ENCODE data around the gene SHC2. TPM values are rescaled to one million over a fixed set of nuclear protein-coding genes. Genes with fewer than 3 reads are reported as not detected.
A peak's percentile ranks its signal among the peaks of the same experiment; 100 is the strongest.
"Not testable (repeated sequence)": the region's sequence is repeated elsewhere in the genome, so short reads cannot be mapped to it uniquely, and the experiment has no call there.

Gene SHC2
- total RNA-seq, 1 donor from 2014 or later: 1.7 TPM

GRCh38 chr19:444677-445210 is 16.1 kb downstream of the SHC2 start:
- no peak for ATAC-seq

DNA sequence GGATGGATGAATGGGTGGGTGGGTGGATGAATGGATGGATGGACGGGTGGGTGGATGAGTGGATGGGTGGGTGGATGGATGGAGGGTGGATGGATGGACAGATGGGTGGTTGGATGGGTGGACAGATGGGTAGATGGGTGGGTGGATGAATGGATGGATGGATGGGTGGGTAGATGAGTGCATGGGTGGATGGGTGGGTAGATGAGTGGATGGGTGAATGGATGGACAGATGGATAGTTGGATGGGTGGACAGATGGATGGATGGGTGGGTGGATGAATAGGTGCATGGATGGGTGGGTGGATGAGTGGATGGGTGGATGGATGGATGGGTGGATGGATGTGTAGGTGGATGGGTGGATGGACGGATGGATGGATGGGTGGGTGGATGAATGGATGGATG is 17.8 kb downstream of the SHC2 start:
- ATAC-seq: no peak

- ATAC-seq: no peak
Observed at GRCh38 chr19:442085-442484, 18.7 kb downstream of the SHC2 start.

DNA sequence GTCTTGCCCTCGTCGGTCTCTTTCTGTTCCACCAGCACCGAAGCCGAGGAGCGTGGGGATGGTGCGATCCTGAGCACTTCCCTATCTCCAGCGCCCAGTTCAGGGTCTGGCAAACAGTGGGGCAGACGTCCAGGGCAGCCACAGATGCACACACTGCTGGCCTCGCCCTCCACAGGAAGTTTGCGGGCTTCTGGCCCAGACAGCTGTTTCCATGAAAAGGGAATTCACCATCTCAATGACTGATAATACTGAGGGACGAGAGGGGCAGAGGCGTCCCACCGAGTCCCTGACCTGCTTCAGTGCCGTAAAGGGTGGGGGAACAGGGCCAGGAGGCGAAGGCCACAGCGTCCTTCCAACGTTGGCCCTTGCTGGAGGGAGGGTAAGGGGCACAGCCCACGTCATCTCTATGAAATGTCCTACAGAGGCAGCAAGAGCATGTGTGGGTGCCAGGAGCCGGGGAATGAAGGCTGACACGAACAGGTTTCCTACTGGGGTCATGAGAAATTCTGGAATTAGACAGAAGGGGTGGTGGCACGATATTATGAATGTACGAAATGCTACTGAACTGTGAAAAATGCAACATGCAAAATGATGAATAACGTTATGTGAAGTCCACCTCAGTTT is 19.5 kb downstream of the SHC2 start:
- ATAC-seq: no peak

DNA sequence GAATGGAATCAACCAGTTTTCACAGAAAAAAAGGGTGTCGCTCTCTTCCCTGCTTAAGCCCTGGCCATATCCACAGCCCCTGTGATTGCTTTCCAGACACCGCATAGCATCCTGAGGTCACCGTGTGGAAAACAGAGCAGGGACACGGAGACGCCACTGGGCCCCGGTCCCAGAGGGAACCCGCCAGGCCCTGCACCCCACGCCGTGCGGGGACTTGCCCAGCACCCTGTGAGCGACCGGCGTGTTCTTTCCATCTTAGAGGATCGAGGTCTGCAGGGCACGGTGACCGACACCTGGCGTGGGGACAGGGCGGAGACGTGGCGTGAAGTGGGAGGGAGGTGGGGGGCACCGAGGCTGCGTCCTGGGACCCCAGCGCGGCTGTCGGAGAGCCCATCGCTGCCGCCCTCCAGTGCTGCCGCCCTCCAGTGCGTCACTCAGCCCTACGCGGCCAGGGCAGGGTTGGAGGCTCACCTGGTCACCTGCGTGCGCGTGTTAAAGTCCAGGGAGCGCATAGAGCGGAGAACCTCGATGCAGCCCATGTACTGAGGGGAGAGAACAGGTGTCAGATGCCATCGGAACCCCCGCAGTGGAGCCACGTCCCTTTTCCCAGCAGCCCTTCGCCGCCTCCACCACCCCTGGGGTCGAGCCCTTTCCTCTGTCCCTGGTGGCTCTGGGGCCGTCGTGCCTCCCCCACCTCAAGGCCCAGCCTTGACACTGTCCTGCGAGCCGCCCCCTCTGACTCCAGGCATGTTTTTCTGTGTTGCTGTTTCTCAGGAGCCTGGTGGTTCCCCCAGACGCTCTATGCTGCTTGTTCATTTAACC is 20.2 kb downstream of the SHC2 start:
- ATAC-seq: no peak

DNA sequence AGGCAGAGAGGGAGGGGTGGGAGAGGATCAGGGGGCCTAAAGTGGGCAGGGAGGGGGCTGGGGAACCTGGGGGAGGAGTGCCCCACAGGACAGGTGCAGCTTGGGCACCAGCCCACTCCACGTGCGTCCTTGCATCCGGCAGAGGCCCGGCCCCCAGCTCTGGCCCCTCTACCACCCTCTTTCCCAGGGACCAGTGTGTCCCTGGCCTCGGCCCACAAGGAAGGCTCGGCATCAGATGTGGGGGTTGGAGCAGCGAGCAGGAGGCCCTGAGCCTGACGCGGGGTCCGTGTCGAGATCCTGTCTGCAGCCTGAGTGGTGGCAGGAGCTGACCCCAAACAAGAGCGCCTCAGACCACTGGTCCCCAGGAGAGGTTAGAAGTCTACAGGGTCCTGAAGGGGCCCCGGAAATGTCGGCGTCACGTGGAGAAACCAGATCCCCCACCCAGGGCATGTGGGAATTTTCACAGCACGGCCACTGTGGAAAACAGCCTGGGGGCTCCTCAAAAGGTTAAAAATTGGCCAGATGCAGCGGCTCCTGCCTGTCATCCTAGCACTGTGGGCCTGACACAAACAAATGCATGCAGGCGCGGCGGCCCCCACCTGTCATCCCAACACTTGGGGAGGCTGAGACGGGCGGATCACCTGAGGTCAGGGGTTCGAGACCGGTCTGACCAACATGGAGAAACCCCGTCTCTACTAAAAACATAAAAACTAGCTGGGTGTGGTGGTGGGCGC is 21.5 kb downstream of the SHC2 start:
- ATAC-seq: no peak

GRCh38 chr19:438416-438958 is 22.3 kb downstream of the SHC2 start:
- ATAC-seq: no peak

DNA sequence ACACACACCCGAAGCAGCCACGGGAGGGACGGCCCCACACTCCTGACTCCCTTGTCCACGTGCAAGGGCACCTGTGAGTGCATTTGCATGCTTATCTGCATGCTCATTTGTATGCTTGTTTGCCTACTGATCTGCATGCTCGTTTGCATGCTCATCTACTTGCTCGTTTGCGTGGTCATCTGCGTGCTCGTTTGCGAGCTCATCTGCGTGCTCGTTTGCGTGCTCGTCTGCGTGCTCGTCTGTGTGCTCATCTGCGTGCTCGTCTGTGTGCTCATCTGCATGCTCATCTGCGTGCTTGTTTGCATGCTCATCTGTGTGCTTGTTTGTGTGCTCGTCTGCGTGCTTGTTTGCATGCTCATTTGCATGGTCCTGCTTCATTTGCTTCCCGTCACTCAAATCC is 23.8 kb downstream of the SHC2 start:
- no peak for ATAC-seq

DNA sequence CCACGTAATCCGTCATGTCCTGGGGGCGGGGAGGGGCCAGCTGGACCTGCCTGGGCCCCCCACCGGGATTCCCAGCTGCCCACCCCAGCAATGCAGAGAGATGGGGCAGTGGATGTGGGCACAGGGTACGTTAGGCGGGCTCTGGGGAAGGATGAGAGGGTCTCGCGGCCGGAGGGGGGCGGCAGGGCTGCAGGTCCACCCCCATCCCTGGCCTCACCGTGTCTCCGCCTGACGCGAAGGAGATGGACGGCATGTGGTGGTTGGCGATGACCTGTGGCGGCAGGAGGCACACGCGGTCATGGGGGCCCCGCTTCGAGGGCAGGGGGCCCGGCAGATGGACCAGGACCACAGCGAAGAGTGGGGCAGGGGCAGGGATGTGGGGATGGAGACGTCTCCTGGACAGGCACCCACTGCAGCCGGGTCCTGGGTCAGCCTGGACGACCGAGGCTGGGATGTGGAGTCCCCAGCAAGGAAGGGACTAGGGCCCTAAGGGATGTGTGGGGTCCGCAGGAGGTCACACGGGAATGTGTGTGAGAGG is 24.4 kb downstream of the SHC2 start:
- ATAC-seq: no peak

DNA sequence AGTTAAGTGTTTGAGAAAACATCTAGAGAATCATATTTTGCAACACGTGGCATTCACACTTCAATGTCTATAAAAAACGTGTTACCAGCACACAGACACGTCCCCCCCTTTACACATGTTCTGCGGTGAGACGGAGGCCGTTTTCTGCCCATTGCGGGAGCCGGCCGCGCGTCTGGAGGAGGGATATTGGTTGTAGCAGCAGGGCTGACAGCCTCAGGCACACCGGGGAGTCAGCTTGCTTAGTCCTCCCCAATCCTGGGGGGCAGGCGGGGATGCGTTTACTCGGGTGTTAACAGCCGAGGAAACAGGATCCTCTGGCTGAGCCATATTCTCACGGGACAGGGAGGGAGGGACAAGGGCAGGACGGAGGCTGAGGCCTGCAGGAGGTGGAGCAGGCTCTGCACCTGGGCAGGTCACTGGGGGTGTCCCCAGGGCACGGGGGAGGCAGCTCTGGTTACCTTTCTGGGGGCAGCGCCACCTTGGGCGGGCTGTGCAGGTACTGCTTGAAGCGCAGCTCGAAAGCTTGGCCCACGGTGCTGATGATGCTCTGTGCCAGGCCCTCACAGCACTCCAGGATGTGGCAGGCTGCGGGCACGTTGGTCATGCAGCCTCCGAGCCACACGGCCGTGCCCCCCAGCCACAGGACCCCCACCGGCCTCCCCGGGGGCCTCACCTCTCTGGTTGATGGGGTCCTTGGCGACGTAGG is 25.0 kb downstream of the SHC2 start:
- peak; percentile 8 for ATAC-seq

DNA sequence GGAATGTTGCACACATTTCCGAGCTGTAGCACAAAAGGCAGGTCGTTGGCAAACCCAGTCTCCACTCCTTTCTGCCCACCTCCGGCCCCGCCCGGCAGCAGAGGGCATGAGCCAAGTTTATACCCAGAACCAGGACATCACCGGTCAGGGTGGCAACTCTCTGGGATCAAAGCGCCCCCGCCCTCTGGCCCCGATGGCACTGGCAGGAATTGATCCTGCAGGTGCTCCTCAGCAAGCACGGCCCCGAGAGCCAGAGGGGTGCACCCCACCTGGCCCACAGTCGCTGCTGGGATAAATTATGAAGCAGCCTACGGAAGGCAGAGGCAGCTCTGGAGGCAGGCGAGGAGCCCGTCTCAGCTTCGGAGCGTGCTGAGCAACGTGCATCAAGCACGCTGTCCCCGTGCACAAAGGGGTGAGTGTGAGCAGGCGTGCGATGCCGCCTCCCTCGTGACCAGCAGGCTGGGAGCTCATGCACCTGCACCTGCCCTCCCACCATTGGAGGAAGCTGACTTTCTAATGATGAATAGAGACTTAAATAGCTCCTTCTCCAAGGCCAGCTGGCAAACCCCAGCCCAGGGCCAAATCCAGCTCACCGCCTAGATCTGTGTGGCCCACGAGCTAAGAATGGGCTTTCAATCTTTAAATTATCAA is 25.7 kb downstream of the SHC2 start:
- no peak for ATAC-seq

- no peak for ATAC-seq
Observed at GRCh38 chr19:434152-434960, 26.5 kb downstream of the SHC2 start.

GRCh38 chr19:430701-431100 is 30.1 kb downstream of the SHC2 start:
- ATAC-seq: no peak

- no peak for ATAC-seq
Observed at GRCh38 chr19:428149-428548, 32.7 kb downstream of the SHC2 start.

DNA sequence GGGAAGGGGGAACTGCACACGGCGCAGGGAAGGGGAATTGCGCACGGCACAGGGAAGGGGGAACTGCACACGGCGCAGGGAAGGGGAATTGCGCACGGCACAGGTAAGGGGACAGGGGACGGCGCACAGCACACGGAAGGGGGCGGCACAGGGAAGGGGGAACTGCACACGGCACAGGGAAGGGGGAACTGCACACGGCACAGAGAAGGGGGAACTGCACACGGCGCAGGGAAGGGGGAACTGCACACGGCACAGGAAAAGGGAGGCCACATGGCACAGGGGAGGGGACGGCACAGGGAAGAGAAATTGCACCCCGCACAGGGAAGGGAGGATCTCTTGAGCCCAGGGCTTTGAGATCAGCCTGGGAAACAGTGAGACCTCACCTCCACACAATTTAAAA is 33.2 kb downstream of the SHC2 start:
- ATAC-seq: not testable (repeated sequence)

- no peak for ATAC-seq
Observed at GRCh38 chr19:426725-427445, 33.9 kb downstream of the SHC2 start.

DNA sequence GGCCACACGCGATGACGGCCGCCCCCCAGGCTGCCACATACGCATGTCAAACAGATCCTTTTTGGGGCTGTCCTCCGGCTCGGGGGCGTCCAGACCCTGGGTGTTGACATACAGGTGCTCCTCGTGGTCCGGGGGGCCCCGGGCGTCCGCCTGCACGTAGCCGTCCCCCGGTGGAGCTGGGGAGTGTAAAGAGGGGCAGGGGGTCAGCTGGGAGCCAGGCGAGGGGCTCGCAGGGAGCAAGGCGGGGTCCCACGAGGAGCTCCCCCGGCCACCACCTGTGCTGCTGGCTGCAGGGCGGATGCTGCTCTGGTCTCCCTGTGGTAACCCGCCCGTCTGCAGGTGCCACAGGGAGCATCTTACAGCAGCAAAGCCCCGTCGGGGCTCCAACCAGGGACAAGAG is 35.8 kb downstream of the SHC2 start:
- ATAC-seq: peak; percentile 15

DNA sequence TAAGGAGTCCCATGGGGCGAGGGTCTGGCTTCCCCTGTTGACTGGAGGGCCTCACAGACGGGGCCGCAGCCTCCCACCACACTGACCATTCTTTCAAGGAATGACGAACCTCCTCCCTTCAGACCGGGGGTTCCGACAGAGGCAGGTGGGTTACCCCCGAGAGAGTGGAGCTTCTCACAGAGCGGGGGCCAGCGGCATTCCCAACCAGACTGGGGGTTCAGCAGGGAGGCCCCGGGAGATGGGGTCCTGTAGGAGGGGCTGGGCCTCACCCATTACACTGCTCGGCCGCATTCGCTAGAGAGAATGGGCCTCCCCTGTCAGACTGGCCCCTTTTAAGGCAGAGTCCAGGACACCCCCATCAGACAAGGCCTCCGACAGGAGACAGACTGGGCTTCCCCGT is 36.3 kb downstream of the SHC2 start:
- no peak for ATAC-seq

GRCh38 chr19:423691-424466 is 37.0 kb downstream of the SHC2 start:
- no peak for ATAC-seq

Measured in esophagus mucosa (tissue), 1 donor.